ENCODE measurements around the gene SORBS2. TPM values are rescaled to one million over a fixed set of nuclear protein-coding genes. Genes with fewer than 3 reads are reported as not detected.
A peak's percentile ranks its signal among the peaks of the same experiment; 100 is the strongest.

SORBS2 gene
- total and polyA plus RNA-seq, 8 donors, result 9.0 to 908 (median 66.4) TPM

DNA sequence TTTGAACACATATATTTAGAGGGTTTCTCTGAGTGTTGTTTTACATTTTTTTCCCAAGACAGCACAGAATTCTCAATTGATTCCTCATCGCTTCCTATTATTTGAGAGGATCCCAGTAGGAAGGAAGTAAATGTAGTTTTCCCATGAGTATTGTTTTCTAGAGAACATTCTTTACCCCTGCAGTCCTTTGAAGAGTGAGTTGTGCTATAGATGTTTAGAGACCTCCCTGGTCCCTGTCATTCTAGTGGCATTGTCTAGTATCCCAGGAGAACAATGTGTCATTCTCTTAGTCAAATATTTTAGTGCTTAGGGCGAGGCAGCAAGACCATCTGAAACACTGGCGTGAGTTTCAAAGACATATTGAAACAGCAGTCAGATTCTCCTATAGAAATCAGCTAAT is 32.5 kb downstream of the SORBS2 start:
- Histone ChIP-seq H3K4me3 (no peak overlapping the region), H3K36me3 (no peaks in the 10 kb centered on the region), H3K4me1 (peaks cover under 1 to 48% (median 26%) of the 10 kb centered on the region in 4 donors), H3K27ac (peak overlapping the region in 1 of 5 donors; percentile 52), H3K9me3 (no peaks in the 10 kb centered on the region), H3K27me3 (no peaks in the 10 kb centered on the region)
- DNase-seq, result no peak
- intact Hi-C loops (cut with DNase I; ENCODE audit: low total_unique reads), result no loop called here
- 82 to 91% (median 86%) methylated on average over 3 of the region's 3 CpGs for WGBS, 5 donors
- TF ChIP-seq POLR2AphosphoS5 (IDR thresholded peaks at IDR 0.05) (no peak), EP300 (IDR thresholded peaks at IDR 0.05) (no peak), POLR2A (IDR thresholded peaks at IDR 0.05) (no peak)
- TF ChIP-seq, protein P1, sequence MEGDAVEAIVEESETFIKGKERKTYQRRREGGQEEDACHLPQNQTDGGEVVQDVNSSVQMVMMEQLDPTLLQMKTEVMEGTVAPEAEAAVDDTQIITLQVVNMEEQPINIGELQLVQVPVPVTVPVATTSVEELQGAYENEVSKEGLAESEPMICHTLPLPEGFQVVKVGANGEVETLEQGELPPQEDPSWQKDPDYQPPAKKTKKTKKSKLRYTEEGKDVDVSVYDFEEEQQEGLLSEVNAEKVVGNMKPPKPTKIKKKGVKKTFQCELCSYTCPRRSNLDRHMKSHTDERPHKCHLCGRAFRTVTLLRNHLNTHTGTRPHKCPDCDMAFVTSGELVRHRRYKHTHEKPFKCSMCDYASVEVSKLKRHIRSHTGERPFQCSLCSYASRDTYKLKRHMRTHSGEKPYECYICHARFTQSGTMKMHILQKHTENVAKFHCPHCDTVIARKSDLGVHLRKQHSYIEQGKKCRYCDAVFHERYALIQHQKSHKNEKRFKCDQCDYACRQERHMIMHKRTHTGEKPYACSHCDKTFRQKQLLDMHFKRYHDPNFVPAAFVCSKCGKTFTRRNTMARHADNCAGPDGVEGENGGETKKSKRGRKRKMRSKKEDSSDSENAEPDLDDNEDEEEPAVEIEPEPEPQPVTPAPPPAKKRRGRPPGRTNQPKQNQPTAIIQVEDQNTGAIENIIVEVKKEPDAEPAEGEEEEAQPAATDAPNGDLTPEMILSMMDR (IDR thresholded peaks at IDR 0.05), result no peak

DNA sequence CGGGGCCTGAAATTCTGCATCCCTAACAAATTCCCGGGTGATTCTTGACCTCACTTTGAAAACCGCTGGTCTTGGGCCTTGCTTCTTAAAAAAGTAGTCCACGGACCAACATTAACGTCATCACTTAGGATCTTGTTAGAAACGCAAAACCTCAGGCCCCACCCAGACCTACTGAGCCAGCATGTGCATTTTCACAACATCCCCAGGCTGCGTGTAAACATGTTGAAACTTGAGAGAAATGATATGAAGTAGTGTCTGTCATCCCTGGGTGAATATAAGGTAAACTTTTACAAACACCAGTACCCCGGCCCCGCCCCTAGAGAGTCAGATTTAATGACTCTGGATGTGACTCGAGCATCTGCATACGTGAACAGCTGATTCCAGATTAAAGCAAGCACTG is 33.7 kb downstream of the SORBS2 start:
- WGBS, 5 donors, result 78 to 90% (median 84%) methylated on average over 11 of the region's 11 CpGs
- intact Hi-C loops (cut with DNase I; ENCODE audit: low total_unique reads), result no loop called here

DNA sequence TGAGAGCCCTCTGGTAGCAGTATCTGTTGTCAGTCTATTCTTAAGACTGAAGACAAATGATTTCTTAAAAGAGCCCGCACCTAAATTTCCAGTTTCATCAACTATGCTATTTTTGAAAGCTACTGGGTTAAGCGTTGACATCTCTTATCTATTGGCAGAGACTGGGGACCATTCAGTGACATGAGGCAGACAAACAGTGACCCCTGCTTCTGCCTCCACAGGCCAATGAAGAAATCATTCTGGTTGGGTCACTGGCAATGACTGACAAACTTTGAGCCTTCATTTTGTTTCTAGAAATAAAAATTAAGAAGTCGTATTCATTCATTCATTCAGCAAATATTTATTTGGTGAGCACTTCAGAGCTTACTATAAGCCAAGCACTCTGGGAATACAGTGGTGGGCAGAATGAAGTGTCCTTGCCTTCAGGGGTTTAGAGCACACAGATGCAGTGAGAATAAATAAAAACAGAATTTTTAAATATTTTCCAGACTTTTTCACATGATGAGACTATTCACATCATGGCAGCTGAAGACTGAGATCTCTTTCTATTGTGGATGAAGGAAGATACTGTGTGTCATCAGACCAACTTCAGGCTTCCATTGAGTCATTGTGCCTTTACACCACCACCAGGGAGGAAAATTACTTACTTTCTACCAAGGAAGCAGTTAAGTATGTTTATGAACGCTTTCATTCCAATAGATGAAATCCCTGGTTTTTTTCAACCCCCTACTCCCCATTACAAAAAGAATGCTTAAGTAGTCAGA is 36.0 kb downstream of the SORBS2 start:
- no peak for DNase-seq
- 47 to 61% (median 57%) methylated on average over 4 of the region's 4 CpGs for WGBS, 5 donors
- Histone ChIP-seq H3K4me1 (peaks cover 0 to 61% (median 44%) of the 10 kb centered on the region in 4 donors), H3K4me3 (peak overlapping the region in 1 of 4 donors; percentile 29), H3K27ac (peak overlapping the region; percentile 61 to 87 (median 79)), H3K36me3 (no peaks in the 10 kb centered on the region), H3K9me3 (no peaks in the 10 kb centered on the region), H3K27me3 (no peaks in the 10 kb centered on the region)
- intact Hi-C loops (cut with DNase I; ENCODE audit: low total_unique reads), result no loop called here
- TF ChIP-seq POLR2AphosphoS5 (IDR thresholded peaks at IDR 0.05) (no peak), POLR2A (IDR thresholded peaks at IDR 0.05) (no peak), EP300 (IDR thresholded peaks at IDR 0.05) (no peak)
- TF ChIP-seq, protein P1 (IDR thresholded peaks at IDR 0.05), result no peak

More for the DNA sequence above, 33.7 kb downstream of the SORBS2 start:
- Histone ChIP-seq H3K4me1 (peaks cover 0 to 45% (median 31%) of the 10 kb centered on the region in 4 donors), H3K27ac (peak overlapping the region in 1 of 5 donors; percentile 52), H3K27me3 (no peaks in the 10 kb centered on the region), H3K4me3 (no peak overlapping the region), H3K9me3 (no peaks in the 10 kb centered on the region), H3K36me3 (no peaks in the 10 kb centered on the region)
- no peak for DNase-seq
- TF ChIP-seq EP300 (IDR thresholded peaks at IDR 0.05), result no peak
- TF ChIP-seq, protein P1 (IDR thresholded peaks at IDR 0.05), result no peak
- TF ChIP-seq POLR2A (IDR thresholded peaks at IDR 0.05), result no peak
- no peak for TF ChIP-seq POLR2AphosphoS5 (IDR thresholded peaks at IDR 0.05)

DNA sequence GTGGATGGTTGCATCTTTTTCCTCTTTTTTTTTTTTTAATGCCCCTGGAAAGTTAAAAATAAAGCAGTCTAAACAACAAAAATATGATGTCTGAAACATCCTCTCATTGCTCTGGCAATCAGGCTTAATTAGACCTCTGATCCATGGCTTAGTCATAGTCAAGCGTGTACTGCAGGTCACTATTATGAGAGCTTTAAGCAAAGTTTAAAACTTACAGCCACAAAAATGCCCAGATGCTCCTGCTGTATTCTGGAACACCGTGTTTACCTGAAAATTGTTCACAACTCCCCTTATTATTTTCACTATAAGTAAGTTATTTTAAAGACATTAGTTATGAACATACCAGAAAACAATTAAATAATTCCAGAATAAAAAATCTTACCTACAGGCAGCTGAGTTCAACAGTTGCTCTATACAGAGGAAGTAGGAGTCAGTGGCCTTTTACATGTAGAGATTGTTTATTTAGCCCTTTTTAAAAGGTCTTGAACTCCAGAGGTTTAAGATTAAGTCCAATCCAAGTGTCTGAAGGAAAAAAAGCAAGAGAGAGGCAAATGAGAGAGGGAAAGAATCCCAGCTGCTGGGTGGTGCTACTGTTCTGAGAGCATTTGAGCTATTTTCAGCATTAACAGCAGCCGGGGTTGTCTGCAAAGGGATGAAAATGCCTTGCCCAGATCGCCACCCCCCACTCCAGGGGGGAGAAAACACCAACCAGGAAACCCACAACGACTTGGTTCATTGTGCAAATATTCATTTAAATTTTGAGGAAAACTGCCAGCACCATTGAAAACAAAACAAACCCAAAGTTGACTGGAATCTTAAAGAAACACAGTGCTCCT is 36.9 kb downstream of the SORBS2 start:
- intact Hi-C loops (cut with DNase I; ENCODE audit: low total_unique reads), result no loop called here
- Histone ChIP-seq H3K36me3 (no peaks in the 10 kb centered on the region), H3K4me1 (peaks cover 0 to 57% (median 43%) of the 10 kb centered on the region in 4 donors), H3K27ac (peak overlapping the region; percentile 61 to 88 (median 79)), H3K4me3 (peak overlapping the region; percentile 25 to 31 (median 30)), H3K27me3 (no peaks in the 10 kb centered on the region), H3K9me3 (peaks cover 0 to 4% (median 0%) of the 10 kb centered on the region in 4 donors)
- peak; percentile 42 to 68 for DNase-seq
- WGBS, 5 donors, result 4 to 10% (median 6%) methylated on average over 5 of the region's 5 CpGs
- TF ChIP-seq POLR2AphosphoS5 (IDR thresholded peaks at IDR 0.05), result peak in 2 of 3 donors; percentile 13 to 26
- no peak for TF ChIP-seq EP300 (IDR thresholded peaks at IDR 0.05)
